ENCODE measurements around the gene ZNF793. TPM values are rescaled to one million over a fixed set of nuclear protein-coding genes. Genes with fewer than 3 reads are reported as not detected.

ZNF793 gene
- total RNA-seq, 1 experiment from 2014 or later, result 16.3 TPM

DNA sequence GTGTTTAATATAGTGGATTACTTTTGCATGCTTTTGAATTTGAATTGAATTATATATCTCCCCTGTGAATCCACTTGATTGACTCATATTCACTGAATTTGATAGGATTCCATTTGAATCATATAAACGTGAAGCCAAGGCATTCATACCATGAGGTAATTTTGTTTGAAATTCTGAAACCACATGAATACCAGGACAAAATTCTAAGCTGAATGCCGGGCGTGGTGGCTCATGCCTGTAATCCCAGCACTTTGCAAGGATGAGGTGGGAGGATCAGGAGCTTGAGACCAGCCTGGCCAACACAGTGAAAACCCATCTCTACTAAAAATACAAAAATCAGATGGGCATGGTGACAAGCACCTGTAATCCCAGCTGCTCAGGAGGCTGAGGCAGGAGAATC, 4.4 kb downstream of the ZNF793 start:
- ChIA-PET POLR2A (no interaction called here), CTCF (no interaction called here)
- Mint-ChIP-seq H3K4me3 (no peak overlapping the region), H3K36me3 (peaks cover 25% of the 10 kb centered on the region), H3K4me1 (no peaks in the 10 kb centered on the region), H3K9me3 (no peaks in the 10 kb centered on the region), H3K27me3 (ENCODE audit: low read depth) (no peaks in the 10 kb centered on the region), H3K27ac (no peak overlapping the region)
- DNase-seq (ENCODE audit: low spot score), result no peak
- ATAC-seq, result no peak
- TF ChIP-seq, protein P1, sequence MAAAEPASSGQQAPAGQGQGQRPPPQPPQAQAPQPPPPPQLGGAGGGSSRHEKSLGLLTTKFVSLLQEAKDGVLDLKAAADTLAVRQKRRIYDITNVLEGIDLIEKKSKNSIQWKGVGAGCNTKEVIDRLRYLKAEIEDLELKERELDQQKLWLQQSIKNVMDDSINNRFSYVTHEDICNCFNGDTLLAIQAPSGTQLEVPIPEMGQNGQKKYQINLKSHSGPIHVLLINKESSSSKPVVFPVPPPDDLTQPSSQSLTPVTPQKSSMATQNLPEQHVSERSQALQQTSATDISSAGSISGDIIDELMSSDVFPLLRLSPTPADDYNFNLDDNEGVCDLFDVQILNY (CRISPR knock-in tag; IDR thresholded peaks at IDR 0.05), result no peak
- TF ChIP-seq, protein P2, sequence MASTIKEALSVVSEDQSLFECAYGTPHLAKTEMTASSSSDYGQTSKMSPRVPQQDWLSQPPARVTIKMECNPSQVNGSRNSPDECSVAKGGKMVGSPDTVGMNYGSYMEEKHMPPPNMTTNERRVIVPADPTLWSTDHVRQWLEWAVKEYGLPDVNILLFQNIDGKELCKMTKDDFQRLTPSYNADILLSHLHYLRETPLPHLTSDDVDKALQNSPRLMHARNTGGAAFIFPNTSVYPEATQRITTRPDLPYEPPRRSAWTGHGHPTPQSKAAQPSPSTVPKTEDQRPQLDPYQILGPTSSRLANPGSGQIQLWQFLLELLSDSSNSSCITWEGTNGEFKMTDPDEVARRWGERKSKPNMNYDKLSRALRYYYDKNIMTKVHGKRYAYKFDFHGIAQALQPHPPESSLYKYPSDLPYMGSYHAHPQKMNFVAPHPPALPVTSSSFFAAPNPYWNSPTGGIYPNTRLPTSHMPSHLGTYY (CRISPR knock-in tag; IDR thresholded peaks at IDR 0.05), result no peak
- no peak for TF ChIP-seq CREM (CRISPR knock-in tag; IDR thresholded peaks at IDR 0.05)
- no peak for TF ChIP-seq TEAD1 (CRISPR knock-in tag; IDR thresholded peaks at IDR 0.05)
- no peak for TF ChIP-seq CBFB (CRISPR knock-in tag; IDR thresholded peaks at IDR 0.05; ENCODE audit: low read depth)
- no peak for TF ChIP-seq FOXJ3 (CRISPR knock-in tag; IDR thresholded peaks at IDR 0.05; ENCODE audit: borderline replicate concordance)
- no peak for TF ChIP-seq IRF2 (CRISPR knock-in tag; IDR thresholded peaks at IDR 0.05; ENCODE audit: borderline replicate concordance, low read depth)
- no peak for TF ChIP-seq KAT7 (CRISPR knock-in tag; IDR thresholded peaks at IDR 0.05; ENCODE audit: borderline replicate concordance)

DNA sequence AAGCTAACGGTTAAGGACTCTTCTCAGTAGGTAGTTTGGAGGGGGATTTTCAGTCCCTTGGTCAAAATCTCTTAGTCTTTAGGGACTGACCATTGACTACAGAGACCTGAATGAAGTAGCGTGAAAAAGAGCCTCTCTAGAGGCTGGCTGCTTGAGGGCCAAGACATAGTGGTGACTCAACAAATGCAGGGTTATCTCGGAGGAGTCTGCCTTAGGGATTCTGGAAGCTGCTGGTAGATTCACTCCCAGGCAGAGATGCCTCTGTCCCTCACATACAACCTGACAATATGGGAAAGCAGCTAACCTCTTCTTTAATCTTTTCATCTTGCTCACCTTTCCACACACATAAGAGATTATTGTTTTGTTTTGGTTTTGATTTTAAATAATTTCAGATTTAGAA, 5.1 kb downstream of the ZNF793 start:
- POLR2A ChIA-PET, result no interaction called here
- TF ChIP-seq, protein P2 (CRISPR knock-in tag; IDR thresholded peaks at IDR 0.05), result no peak
- no peak for TF ChIP-seq FOXK1 (CRISPR knock-in tag; IDR thresholded peaks at IDR 0.05)
- H3K4me1 Mint-ChIP-seq, result no peaks in the 10 kb centered on the region
- ATAC-seq, result no peak
- peaks cover 28% of the 10 kb centered on the region for H3K36me3 Mint-ChIP-seq
- CTCF ChIA-PET, result no interaction called here
- no peak overlapping the region for H3K27ac Mint-ChIP-seq
- H3K9me3 Mint-ChIP-seq, result no peaks in the 10 kb centered on the region
- no peak for DNase-seq (ENCODE audit: low spot score)
- no peaks in the 10 kb centered on the region for H3K27me3 Mint-ChIP-seq (ENCODE audit: low read depth)
- H3K4me3 Mint-ChIP-seq, result no peak overlapping the region

DNA sequence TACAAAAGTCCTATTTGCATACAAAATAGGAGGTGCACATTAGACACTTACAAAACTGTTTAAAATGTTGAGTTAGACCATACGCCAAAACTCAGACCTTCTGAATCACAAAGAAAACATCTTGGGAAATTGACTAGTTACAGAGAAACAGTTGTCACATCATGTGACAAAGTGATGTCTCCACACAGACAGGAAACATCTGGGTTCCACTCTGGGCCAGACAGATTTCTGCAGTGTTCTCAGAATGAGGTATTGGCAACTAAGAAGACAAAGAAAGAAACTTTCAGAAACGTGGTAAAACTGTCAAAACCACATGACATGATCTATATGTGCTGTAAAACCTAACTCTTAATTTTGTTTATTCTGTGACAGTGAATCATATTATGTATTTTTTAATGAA, 6.7 kb downstream of the ZNF793 start:
- H3K36me3 Mint-ChIP-seq, result peaks cover 35% of the 10 kb centered on the region
- H3K27me3 Mint-ChIP-seq (ENCODE audit: low read depth), result no peaks in the 10 kb centered on the region
- CTCF ChIA-PET, result no interaction called here
- POLR2A ChIA-PET, result no interaction called here
- H3K4me3 Mint-ChIP-seq, result no peak overlapping the region
- H3K9me3 Mint-ChIP-seq, result no peaks in the 10 kb centered on the region
- H3K27ac Mint-ChIP-seq, result no peak overlapping the region
- ATAC-seq, result no peak
- TF ChIP-seq ETV6 (CRISPR knock-in tag; IDR thresholded peaks at IDR 0.05) (no peak), SOX15 (CRISPR knock-in tag; IDR thresholded peaks at IDR 0.05) (no peak), SMAD3 (CRISPR knock-in tag; IDR thresholded peaks at IDR 0.05; ENCODE audit: borderline replicate concordance) (no peak), IRF2 (CRISPR knock-in tag; IDR thresholded peaks at IDR 0.05; ENCODE audit: borderline replicate concordance, low read depth) (no peak), TEAD4 (CRISPR knock-in tag; IDR thresholded peaks at IDR 0.05) (no peak), ZNF138 (CRISPR knock-in tag; conservative IDR thresholded peaks at IDR 0.05) (no peak)
- TF ChIP-seq, protein P3, sequence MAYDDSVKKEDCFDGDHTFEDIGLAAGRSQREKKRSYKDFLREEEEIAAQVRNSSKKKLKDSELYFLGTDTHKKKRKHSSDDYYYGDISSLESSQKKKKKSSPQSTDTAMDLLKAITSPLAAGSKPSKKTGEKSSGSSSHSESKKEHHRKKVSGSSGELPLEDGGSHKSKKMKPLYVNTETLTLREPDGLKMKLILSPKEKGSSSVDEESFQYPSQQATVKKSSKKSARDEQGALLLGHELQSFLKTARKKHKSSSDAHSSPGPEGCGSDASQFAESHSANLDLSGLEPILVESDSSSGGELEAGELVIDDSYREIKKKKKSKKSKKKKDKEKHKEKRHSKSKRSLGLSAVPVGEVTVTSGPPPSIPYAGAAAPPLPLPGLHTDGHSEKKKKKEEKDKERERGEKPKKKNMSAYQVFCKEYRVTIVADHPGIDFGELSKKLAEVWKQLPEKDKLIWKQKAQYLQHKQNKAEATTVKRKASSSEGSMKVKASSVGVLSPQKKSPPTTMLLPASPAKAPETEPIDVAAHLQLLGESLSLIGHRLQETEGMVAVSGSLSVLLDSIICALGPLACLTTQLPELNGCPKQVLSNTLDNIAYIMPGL (CRISPR knock-in tag; IDR thresholded peaks at IDR 0.05), result no peak
- TF ChIP-seq, protein P4, sequence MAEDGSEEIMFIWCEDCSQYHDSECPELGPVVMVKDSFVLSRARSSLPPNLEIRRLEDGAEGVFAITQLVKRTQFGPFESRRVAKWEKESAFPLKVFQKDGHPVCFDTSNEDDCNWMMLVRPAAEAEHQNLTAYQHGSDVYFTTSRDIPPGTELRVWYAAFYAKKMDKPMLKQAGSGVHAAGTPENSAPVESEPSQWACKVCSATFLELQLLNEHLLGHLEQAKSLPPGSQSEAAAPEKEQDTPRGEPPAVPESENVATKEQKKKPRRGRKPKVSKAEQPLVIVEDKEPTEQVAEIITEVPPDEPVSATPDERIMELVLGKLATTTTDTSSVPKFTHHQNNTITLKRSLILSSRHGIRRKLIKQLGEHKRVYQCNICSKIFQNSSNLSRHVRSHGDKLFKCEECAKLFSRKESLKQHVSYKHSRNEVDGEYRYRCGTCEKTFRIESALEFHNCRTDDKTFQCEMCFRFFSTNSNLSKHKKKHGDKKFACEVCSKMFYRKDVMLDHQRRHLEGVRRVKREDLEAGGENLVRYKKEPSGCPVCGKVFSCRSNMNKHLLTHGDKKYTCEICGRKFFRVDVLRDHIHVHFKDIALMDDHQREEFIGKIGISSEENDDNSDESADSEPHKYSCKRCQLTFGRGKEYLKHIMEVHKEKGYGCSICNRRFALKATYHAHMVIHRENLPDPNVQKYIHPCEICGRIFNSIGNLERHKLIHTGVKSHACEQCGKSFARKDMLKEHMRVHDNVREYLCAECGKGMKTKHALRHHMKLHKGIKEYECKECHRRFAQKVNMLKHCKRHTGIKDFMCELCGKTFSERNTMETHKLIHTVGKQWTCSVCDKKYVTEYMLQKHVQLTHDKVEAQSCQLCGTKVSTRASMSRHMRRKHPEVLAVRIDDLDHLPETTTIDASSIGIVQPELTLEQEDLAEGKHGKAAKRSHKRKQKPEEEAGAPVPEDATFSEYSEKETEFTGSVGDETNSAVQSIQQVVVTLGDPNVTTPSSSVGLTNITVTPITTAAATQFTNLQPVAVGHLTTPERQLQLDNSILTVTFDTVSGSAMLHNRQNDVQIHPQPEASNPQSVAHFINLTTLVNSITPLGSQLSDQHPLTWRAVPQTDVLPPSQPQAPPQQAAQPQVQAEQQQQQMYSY (CRISPR knock-in tag; IDR thresholded peaks at IDR 0.05), result no peak
- no peaks in the 10 kb centered on the region for H3K4me1 Mint-ChIP-seq
- DNase-seq (ENCODE audit: low spot score), result no peak

All from WTC11 (cell line).